GM23338 (cell line): ENCODE measurements around the gene GRHPR. TPM values are rescaled to one million over a fixed set of nuclear protein-coding genes. Genes with fewer than 3 reads are reported as not detected.
A peak's percentile ranks its signal among the peaks of the same experiment; 100 is the strongest.

Experiments used
- ATAC-seq: fragments of 200-7000 bp; cut with Tn5 transposase; 3 replicates; pipeline ENCODE4 v1.9.1; 2020
- DNase-seq: peaks from one replicate; pipeline ENCODE4 v3.0.0-alpha.2; 2015; ENCODE audit warnings: low spot score
- H2AFZ ChIP-seq: fragments of 200-600 bp; sonication (generic); 2 replicates; pipeline ENCODE4 v1.8.0; 2016; ENCODE audit warnings: antibody characterized with exemption, mild to moderate bottlenecking, moderate library complexity
- H3F3A ChIP-seq: fragments of 200-600 bp; sonication (generic); replicated peaks from 2 replicates; pipeline ENCODE4 v1.8.0; 2017; ENCODE audit warnings: antibody characterized with exemption, mixed run types, low read depth
- H3K27ac ChIP-seq: fragments of 200-600 bp; sonication (generic); 2 replicates; pipeline ENCODE4 v1.6.1; 2016; ENCODE audit warnings: low read depth
- H3K27me3 ChIP-seq: fragments of 200-600 bp; sonication (generic); 2 replicates; pipeline ENCODE4 v1.8.0; 2016; ENCODE audit warnings: mild to moderate bottlenecking, mixed run types, moderate library complexity; ENCODE audit not compliant: insufficient read depth
- H3K36me3 ChIP-seq: fragments of 200-600 bp; sonication (generic); 2 replicates; pipeline ENCODE4 v1.8.0; 2016; ENCODE audit warnings: mild to moderate bottlenecking; ENCODE audit not compliant: insufficient read depth
- H3K4me1 ChIP-seq: fragments of 200-600 bp; sonication (generic); 2 replicates; pipeline ENCODE4 v1.8.0; 2016; ENCODE audit warnings: mild to moderate bottlenecking, moderate library complexity; ENCODE audit not compliant: insufficient read depth
- H3K4me2 ChIP-seq: fragments of 200-600 bp; sonication (generic); 2 replicates; pipeline ENCODE4 v1.7.1; 2017; ENCODE audit warnings: mixed run types
- H3K4me3 ChIP-seq: fragments of 200-600 bp; sonication (generic); 2 replicates; pipeline ENCODE4 v1.6.1; 2016; ENCODE audit warnings: mixed run types
- H3K79me2 ChIP-seq: fragments of 200-600 bp; sonication (generic); replicated peaks from 2 replicates; pipeline ENCODE4 v1.8.0; 2017; ENCODE audit warnings: mild to moderate bottlenecking; ENCODE audit not compliant: insufficient read depth
- H3K9me2 ChIP-seq: fragments of 200-600 bp; sonication (generic); 2 replicates; pipeline ENCODE4 v1.8.0; 2017; ENCODE audit not compliant: insufficient read depth
- H4K20me1 ChIP-seq: fragments of 200-600 bp; sonication (generic); replicated peaks from 2 replicates; pipeline ENCODE4 v1.8.0; 2017; ENCODE audit warnings: mild to moderate bottlenecking; ENCODE audit not compliant: insufficient read depth
- H3K27ac Mint-ChIP-seq: 2 replicates; pipeline ENCODE4 v1.8.0; 2020; ENCODE audit warnings: inconsistent platforms, mild to moderate bottlenecking, moderate library complexity, mixed read lengths
- H3K27me3 Mint-ChIP-seq: 3 replicates; pipeline ENCODE4 v1.8.0; 2022; ENCODE audit warnings: low read depth, mild to moderate bottlenecking, moderate library complexity, mixed read lengths, inconsistent platforms; ENCODE audit not compliant: insufficient read depth, poor library complexity
- H3K36me3 Mint-ChIP-seq: 3 replicates; pipeline ENCODE4 v1.8.0; 2021; ENCODE audit warnings: low read depth, mild to moderate bottlenecking, inconsistent platforms, moderate library complexity, mixed read lengths
- H3K4me1 Mint-ChIP-seq: 3 replicates; pipeline ENCODE4 v1.8.0; 2020; ENCODE audit warnings: mild to moderate bottlenecking, inconsistent platforms, mixed read lengths
- H3K4me3 Mint-ChIP-seq: 3 replicates; pipeline ENCODE4 v1.8.0; 2021; ENCODE audit warnings: moderate library complexity, mild to moderate bottlenecking, inconsistent platforms, mixed read lengths
- H3K9me3 Mint-ChIP-seq: 3 replicates; pipeline ENCODE4 v1.8.0; 2020; ENCODE audit warnings: moderate library complexity, mild to moderate bottlenecking, inconsistent platforms, mixed read lengths
- CREB1 ChIP-seq: fragments of 250-450 bp; sonication (Bioruptor Pico); IDR thresholded peaks from 2 replicates; pipeline ENCODE4 v1.5.0; 2020; ENCODE audit warnings: low read depth, mild to moderate bottlenecking, moderate library complexity
- EZH2 ChIP-seq: fragments of 200-600 bp; sonication (generic); IDR thresholded peaks from one replicate; pipeline ENCODE4 v1.8.0; 2017; ENCODE audit warnings: antibody characterized with exemption, mild to moderate bottlenecking, low read depth; ENCODE audit not compliant: unreplicated experiment
- EZH2phosphoT487 ChIP-seq: fragments of 200-600 bp; sonication (generic); IDR thresholded peaks from one replicate; pipeline ENCODE4 v1.8.1; 2018; ENCODE audit warnings: antibody characterized with exemption; ENCODE audit not compliant: unreplicated experiment
- JUNB ChIP-seq: IDR thresholded peaks from one replicate; pipeline ENCODE4 v1.6.1; 2016; ENCODE audit warnings: antibody characterized with exemption; ENCODE audit not compliant: unreplicated experiment
- NANOG ChIP-seq: IDR thresholded peaks from 2 replicates; pipeline ENCODE4 v1.6.1; 2016; ENCODE audit warnings: antibody characterized with exemption, borderline replicate concordance
- POLR2AphosphoS5 ChIP-seq: IDR thresholded peaks from 2 replicates; pipeline ENCODE4 v1.6.1; 2016; ENCODE audit warnings: antibody characterized with exemption, low read depth
- STAT1 ChIP-seq: IDR thresholded peaks from one replicate; pipeline ENCODE4 v1.6.1; 2016; ENCODE audit warnings: antibody characterized with exemption; ENCODE audit not compliant: unreplicated experiment
- ZNF114 ChIP-seq: fragments of 250-450 bp; sonication (Bioruptor Pico); IDR thresholded peaks from 2 replicates; pipeline ENCODE4 v1.5.0; 2020; ENCODE audit warnings: mild to moderate bottlenecking, moderate library complexity
- ZNF331 ChIP-seq: fragments of 250-450 bp; sonication (Bioruptor Pico); IDR thresholded peaks from 2 replicates; pipeline ENCODE4 v1.5.0; 2020; ENCODE audit warnings: low read depth, mild to moderate bottlenecking, moderate library complexity
- polyA plus RNA-seq: library from polyadenylated mRNA; unstranded; fragments of >200 nt; fragmentation: Nextera tagmentation; extraction: Ambion mirVana; gene quantifications from 2 replicates; pipeline ENCODE4 v1.2.1, GENCODE V29; 2016
- total RNA-seq: library from RNA; depleted of rRNA; stranded (reverse); fragments of >200 nt; shearing (Covaris generic); gene quantifications from 2 replicates; pipeline ENCODE4 v1.2.3, GENCODE V29; 2014
- TF ChIP-seq, protein P1 (sequence below): IDR thresholded peaks from one replicate; pipeline ENCODE4 v1.6.1; 2018; ENCODE audit warnings: antibody characterized with exemption; ENCODE audit not compliant: unreplicated experiment
- TF ChIP-seq, protein P2 (sequence below): IDR thresholded peaks from 2 replicates; pipeline ENCODE4 v1.6.1; 2016; ENCODE audit warnings: antibody characterized with exemption
- TF ChIP-seq, protein P3 (sequence below): fragments of 250-450 bp; sonication (Bioruptor Pico); IDR thresholded peaks from 2 replicates; pipeline ENCODE4 v1.5.0; 2020; ENCODE audit warnings: mild to moderate bottlenecking, moderate library complexity
- TF ChIP-seq, protein P4 (sequence below), 2 experiments: fragments of 200-600 bp in 1 of 2; sonication (generic) in 1 of 2; conservative IDR thresholded peaks; 2 replicates each; pipeline versions ENCODE4 v1.5.1 to v1.6.1; 2016 to 2017; ENCODE audit warnings: antibody characterized with exemption in 2 of 2, low read depth in 2 of 2, mild to moderate bottlenecking in 2 of 2, moderate library complexity in 1 of 2

Gene GRHPR
- total and polyA plus RNA-seq, 2 experiments from 2014 or later, result 69.0 to 128 TPM

DNA sequence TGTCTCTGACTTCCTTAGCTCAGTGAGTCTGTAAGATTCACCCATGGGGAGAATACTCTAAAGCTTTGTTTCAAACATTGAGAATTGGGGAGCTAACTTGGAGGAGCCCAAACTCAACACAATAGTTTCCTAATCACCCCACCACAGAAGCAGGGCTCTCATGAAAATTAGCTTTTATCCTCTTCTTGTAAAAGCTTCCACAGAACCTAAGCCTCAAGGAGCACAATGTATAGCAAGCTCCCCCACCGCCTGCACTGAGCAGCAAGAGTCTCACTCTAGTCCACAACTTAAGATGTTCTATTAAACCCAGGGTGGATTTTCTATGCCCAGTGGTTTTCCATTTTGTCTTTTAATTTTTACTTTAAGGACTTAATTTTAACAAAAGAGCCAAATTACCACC, 48.9 kb upstream of the GRHPR start:
- no peak overlapping the region for H3K27ac Mint-ChIP-seq
- H3K27me3 Mint-ChIP-seq, result peaks cover 3% of the 10 kb centered on the region
- H3K4me3 Mint-ChIP-seq, result no peak overlapping the region
- peaks cover 7% of the 10 kb centered on the region; the same call in 2 of the 3 replicates for H3K4me1 Mint-ChIP-seq
- DNase-seq (no peak), ATAC-seq (no peak)
- no peaks in the 10 kb centered on the region; the same call in 2 of the 3 replicates for H3K9me3 Mint-ChIP-seq
- H3F3A ChIP-seq, result no peaks in the 10 kb centered on the region
- H3K4me2 ChIP-seq, result no peak overlapping the region
- no peaks in the 10 kb centered on the region for H3K4me1 ChIP-seq
- H3K9me2 ChIP-seq, result no peaks in the 10 kb centered on the region
- TF ChIP-seq, protein P1, sequence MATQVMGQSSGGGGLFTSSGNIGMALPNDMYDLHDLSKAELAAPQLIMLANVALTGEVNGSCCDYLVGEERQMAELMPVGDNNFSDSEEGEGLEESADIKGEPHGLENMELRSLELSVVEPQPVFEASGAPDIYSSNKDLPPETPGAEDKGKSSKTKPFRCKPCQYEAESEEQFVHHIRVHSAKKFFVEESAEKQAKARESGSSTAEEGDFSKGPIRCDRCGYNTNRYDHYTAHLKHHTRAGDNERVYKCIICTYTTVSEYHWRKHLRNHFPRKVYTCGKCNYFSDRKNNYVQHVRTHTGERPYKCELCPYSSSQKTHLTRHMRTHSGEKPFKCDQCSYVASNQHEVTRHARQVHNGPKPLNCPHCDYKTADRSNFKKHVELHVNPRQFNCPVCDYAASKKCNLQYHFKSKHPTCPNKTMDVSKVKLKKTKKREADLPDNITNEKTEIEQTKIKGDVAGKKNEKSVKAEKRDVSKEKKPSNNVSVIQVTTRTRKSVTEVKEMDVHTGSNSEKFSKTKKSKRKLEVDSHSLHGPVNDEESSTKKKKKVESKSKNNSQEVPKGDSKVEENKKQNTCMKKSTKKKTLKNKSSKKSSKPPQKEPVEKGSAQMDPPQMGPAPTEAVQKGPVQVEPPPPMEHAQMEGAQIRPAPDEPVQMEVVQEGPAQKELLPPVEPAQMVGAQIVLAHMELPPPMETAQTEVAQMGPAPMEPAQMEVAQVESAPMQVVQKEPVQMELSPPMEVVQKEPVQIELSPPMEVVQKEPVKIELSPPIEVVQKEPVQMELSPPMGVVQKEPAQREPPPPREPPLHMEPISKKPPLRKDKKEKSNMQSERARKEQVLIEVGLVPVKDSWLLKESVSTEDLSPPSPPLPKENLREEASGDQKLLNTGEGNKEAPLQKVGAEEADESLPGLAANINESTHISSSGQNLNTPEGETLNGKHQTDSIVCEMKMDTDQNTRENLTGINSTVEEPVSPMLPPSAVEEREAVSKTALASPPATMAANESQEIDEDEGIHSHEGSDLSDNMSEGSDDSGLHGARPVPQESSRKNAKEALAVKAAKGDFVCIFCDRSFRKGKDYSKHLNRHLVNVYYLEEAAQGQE, result no peak
- TF ChIP-seq, protein P2, sequence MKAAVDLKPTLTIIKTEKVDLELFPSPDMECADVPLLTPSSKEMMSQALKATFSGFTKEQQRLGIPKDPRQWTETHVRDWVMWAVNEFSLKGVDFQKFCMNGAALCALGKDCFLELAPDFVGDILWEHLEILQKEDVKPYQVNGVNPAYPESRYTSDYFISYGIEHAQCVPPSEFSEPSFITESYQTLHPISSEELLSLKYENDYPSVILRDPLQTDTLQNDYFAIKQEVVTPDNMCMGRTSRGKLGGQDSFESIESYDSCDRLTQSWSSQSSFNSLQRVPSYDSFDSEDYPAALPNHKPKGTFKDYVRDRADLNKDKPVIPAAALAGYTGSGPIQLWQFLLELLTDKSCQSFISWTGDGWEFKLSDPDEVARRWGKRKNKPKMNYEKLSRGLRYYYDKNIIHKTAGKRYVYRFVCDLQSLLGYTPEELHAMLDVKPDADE, result no peak
- TF ChIP-seq, protein P3, sequence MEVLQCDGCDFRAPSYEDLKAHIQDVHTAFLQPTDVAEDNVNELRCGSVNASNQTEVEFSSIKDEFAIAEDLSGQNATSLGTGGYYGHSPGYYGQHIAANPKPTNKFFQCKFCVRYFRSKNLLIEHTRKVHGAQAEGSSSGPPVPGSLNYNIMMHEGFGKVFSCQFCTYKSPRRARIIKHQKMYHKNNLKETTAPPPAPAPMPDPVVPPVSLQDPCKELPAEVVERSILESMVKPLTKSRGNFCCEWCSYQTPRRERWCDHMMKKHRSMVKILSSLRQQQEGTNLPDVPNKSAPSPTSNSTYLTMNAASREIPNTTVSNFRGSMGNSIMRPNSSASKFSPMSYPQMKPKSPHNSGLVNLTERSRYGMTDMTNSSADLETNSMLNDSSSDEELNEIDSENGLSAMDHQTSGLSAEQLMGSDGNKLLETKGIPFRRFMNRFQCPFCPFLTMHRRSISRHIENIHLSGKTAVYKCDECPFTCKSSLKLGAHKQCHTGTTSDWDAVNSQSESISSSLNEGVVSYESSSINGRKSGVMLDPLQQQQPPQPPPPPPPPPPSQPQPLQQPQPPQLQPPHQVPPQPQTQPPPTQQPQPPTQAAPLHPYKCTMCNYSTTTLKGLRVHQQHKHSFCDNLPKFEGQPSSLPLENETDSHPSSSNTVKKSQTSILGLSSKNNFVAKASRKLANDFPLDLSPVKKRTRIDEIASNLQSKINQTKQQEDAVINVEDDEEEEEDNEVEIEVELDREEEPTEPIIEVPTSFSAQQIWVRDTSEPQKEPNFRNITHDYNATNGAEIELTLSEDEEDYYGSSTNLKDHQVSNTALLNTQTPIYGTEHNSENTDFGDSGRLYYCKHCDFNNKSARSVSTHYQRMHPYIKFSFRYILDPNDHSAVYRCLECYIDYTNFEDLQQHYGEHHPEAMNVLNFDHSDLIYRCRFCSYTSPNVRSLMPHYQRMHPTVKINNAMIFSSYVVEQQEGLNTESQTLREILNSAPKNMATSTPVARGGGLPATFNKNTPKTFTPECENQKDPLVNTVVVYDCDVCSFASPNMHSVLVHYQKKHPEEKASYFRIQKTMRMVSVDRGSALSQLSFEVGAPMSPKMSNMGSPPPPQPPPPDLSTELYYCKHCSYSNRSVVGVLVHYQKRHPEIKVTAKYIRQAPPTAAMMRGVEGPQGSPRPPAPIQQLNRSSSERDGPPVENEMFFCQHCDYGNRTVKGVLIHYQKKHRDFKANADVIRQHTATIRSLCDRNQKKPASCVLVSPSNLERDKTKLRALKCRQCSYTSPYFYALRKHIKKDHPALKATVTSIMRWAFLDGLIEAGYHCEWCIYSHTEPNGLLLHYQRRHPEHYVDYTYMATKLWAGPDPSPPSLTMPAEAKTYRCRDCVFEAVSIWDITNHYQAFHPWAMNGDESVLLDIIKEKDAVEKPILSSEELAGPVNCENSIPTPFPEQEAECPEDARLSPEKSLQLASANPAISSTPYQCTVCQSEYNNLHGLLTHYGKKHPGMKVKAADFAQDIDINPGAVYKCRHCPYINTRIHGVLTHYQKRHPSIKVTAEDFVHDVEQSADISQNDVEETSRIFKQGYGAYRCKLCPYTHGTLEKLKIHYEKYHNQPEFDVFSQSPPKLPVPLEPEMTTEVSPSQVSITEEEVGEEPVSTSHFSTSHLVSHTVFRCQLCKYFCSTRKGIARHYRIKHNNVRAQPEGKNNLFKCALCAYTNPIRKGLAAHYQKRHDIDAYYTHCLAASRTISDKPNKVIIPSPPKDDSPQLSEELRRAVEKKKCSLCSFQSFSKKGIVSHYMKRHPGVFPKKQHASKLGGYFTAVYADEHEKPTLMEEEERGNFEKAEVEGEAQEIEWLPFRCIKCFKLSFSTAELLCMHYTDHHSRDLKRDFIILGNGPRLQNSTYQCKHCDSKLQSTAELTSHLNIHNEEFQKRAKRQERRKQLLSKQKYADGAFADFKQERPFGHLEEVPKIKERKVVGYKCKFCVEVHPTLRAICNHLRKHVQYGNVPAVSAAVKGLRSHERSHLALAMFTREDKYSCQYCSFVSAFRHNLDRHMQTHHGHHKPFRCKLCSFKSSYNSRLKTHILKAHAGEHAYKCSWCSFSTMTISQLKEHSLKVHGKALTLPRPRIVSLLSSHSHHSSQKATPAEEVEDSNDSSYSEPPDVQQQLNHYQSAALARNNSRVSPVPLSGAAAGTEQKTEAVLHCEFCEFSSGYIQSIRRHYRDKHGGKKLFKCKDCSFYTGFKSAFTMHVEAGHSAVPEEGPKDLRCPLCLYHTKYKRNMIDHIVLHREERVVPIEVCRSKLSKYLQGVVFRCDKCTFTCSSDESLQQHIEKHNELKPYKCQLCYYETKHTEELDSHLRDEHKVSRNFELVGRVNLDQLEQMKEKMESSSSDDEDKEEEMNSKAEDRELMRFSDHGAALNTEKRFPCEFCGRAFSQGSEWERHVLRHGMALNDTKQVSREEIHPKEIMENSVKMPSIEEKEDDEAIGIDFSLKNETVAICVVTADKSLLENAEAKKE, result no peak
- no peak for TF ChIP-seq ZNF331 (CRISPR knock-in tag)
- TF ChIP-seq EZH2, result no peak
- no peak for TF ChIP-seq ZNF114 (CRISPR knock-in tag)
- TF ChIP-seq EZH2phosphoT487, result no peak
- no peak for TF ChIP-seq JUNB
- no peak for TF ChIP-seq NANOG
- no peak for TF ChIP-seq CREB1 (CRISPR knock-in tag)
- TF ChIP-seq, protein P4, sequence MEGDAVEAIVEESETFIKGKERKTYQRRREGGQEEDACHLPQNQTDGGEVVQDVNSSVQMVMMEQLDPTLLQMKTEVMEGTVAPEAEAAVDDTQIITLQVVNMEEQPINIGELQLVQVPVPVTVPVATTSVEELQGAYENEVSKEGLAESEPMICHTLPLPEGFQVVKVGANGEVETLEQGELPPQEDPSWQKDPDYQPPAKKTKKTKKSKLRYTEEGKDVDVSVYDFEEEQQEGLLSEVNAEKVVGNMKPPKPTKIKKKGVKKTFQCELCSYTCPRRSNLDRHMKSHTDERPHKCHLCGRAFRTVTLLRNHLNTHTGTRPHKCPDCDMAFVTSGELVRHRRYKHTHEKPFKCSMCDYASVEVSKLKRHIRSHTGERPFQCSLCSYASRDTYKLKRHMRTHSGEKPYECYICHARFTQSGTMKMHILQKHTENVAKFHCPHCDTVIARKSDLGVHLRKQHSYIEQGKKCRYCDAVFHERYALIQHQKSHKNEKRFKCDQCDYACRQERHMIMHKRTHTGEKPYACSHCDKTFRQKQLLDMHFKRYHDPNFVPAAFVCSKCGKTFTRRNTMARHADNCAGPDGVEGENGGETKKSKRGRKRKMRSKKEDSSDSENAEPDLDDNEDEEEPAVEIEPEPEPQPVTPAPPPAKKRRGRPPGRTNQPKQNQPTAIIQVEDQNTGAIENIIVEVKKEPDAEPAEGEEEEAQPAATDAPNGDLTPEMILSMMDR (conservative IDR thresholded peaks at IDR 0.05; ENCODE audit: low read depth in 2 of 2), result no peak
- TF ChIP-seq POLR2AphosphoS5, result no peak
- TF ChIP-seq STAT1, result no peak
- no peaks in the 10 kb centered on the region for H4K20me1 ChIP-seq
- H2AFZ ChIP-seq, result 0 out of 2 replicates have a peak overlapping the region, but pooled peaks have one; percentile 47
- H3K27me3 ChIP-seq, result no peaks in the 10 kb centered on the region
- no peaks in the 10 kb centered on the region for H3K36me3 ChIP-seq
- H3K27ac ChIP-seq, result no peak overlapping the region
- H3K4me3 ChIP-seq, result no peak overlapping the region
- H3K36me3 Mint-ChIP-seq, result no peaks in the 10 kb centered on the region
- H3K79me2 ChIP-seq, result no peaks in the 10 kb centered on the region
